Stimulated activated CD8-positive, alpha-beta memory T cell treated with anti-CD3 and anti-CD28 coated beads, Interleukin-7, amount 100 ng/mL, for 4 hours (primary cell): ENCODE data around the gene KCNK5.

ENCODE experiments used
- DNase-seq, 2 donors: peaks; one replicate each; pipeline ENCODE4 v3.0.0-alpha.2; 2020; ENCODE audit warnings: low read depth in 2 of 2

The KCNK5 gene, protein sequence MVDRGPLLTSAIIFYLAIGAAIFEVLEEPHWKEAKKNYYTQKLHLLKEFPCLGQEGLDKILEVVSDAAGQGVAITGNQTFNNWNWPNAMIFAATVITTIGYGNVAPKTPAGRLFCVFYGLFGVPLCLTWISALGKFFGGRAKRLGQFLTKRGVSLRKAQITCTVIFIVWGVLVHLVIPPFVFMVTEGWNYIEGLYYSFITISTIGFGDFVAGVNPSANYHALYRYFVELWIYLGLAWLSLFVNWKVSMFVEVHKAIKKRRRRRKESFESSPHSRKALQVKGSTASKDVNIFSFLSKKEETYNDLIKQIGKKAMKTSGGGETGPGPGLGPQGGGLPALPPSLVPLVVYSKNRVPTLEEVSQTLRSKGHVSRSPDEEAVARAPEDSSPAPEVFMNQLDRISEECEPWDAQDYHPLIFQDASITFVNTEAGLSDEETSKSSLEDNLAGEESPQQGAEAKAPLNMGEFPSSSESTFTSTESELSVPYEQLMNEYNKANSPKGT

DNA sequence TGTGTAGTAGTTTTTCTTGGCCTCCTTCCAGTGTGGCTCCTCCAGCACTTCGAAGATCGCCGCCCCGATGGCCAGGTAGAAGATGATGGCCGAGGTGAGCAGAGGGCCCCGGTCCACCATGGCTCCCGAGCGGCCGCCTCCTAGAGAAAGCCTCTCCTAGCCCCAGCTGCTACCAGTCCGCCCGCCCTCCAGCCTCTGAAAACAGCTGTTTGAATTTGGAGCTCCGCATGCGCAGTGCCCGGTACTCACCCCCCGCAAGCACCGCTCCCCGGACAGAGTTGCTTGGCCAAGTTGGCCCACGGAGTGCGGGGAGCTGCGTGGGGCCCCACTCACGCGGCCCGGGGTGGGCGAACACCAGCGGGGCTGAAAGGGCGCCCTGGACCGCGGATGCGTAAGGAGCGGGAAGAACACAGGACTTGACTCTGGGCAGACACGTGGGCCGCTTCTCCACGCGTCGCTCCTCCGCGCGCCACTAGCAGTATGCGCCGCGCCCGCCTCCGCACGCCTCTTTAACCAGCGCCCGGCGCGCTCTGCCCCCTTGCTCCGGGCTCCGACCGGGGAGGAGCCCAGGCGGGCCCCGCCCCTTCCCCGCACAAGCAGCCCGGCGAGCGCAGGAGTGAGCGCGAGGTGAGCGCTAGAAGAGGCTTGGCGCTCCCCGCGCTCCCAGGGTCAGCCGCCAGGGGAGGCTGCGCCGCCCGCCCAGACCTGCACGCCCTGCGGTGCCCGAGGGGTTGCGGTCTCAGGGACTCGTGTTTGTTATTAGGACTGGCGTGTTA is at the start of gene KCNK5:
KCNK5 (minus strand) TSS at position 484 of the 776 bp plus-strand sequence; CDS start at position 120, 364 bp downstream.
- DNase-seq, result peak; percentile 68 to 82

DNA sequence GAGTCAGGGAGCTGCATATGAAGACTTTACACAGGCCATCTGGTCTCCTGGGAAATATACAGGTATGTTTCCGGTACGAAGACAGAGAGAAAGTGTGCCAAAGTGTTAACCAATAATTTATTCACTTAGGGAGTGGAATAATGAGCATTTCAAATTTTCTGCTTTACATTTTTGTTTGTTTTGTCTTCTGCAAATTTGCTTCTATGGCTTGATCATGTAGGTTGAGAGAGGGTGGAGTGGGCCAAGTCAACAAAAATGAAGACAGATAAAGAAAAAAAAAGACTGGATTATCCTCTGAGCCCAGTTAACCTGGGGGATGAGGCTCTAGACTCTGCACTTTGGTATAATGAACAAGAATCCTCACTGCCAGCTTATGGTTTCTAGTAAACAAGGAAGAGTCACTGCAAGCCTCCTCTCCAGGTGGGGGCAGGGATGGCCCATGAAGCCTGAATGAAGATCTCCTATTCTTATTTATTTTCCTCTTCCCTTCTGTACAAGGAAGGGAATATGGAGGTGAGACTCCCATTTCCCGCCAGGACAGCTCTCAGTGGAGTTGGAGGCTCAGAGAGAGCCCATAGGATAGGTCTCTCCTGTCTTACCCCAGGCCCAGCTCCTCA is 47.2 kb upstream of the KCNK5 start:
- DNase-seq, result no peak

DNA sequence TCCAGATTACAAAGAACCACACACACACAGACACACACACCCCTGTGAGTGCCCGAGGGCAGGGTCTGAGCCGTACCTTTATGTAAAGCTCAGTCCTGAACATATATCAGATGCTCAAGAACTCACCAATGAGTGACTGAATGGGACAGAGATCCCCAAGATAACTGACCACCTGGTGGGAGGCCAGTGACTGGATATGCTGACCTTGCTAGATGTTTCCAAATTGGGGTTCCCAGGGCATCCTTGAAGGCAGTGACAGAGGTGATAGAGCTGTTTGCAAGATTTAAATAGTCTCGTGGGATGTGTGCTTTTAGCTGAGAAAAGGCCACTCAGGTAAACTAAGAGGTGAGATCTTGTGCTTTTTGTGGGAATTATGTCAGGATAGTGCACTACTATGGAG is 45.6 kb upstream of the KCNK5 start:
- DNase-seq, result no peak

DNA sequence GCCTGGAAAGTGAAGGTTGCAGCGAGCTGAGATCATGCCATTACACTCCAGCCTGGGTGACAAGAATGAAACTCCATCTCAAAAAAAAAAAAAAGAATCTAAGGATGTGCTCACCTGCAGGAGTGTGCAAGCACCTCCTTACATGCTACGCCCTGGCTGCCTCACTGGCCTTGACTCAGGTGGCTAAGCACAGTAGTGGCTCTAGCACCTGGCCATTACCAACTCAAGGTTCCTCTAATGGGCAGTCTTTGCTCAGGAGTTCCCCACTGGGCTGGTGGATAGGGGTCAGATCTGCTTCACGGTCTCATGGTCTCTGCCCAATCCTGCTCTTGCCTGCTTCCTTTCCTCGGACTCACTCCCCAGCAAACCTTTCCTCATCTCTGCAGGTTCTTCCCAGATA is 45.2 kb upstream of the KCNK5 start:
- no peak for DNase-seq

DNA sequence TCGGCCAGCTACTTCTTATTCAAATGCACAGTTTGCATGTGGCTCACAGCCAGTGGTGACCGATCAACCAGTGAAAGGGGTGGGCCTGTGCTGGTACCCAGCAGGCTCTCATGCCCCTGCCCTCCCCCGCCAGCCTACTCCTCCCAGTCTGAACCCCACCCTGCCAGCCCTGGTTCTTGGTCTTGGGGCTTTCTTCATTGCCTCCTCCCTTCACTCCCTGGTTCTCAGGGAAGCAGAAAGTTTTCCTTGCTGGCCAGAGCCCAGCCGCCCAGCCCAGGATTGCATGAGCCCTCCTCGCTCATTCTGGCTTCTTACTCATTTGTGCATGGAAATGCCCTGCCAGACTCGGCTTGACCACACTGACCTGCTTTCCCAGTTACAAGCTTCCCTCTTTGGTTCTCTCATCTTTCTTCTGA is 44.1 kb upstream of the KCNK5 start:
- DNase-seq, result no peak

DNA sequence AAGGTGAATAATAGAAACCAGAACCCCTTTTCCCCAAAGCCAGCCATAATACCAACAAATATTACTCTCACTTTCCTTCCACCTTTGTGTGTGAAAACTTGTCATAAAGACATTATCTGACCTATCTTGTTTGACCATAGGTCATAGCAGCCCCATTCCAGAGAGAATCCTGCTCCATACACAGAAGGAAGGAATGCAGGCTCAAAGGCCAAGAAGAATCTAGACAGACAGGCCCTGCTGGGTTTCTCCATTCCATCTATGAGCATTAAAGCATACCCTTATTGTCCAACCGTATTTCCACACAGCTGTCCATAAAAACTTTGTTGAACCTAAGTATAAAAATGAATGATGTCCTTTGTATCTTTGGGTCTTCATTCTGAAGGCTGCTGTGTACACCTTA is 40.7 kb upstream of the KCNK5 start:
- DNase-seq, result no peak

DNA sequence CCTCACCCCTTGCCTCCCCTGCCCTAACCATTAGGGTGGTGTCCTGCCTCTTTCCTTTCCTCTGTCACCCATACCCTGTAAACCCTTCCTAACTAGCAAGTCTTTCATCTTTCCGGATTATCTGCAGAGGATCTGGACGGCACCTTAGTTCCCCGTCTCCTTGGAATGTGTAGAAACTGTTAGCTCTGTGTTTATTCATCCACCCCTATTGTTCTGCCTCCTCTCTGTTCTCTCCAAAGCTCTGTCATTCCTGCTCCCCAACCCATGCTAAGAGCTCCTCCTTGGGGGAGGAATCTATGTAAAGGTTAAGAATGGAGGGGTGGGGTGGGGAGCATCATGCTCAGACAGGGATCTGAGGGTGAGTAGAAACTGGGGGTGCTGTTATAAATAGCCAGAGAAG is 39.4 kb upstream of the KCNK5 start:
- no peak for DNase-seq

DNA sequence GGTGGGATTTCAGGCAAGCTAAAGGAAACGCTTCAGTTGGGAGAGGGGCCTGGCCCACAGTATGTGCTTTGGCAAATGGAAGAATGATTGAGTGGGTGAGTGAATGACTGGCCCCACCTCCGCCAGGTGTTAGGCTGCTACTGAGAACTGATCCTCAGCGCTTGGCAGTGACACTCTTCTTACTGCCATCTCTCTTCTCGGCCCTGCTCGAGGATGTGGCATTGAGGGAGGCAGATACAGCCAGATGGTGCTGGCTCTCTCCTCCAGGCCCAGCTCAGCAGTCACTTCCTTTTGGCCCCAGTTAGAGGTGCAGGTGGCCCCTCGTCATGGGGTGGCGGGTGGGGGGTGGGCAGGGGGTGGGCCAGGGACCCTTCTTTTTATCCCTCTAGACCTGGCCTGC is 38.9 kb upstream of the KCNK5 start:
- no peak for DNase-seq

DNA sequence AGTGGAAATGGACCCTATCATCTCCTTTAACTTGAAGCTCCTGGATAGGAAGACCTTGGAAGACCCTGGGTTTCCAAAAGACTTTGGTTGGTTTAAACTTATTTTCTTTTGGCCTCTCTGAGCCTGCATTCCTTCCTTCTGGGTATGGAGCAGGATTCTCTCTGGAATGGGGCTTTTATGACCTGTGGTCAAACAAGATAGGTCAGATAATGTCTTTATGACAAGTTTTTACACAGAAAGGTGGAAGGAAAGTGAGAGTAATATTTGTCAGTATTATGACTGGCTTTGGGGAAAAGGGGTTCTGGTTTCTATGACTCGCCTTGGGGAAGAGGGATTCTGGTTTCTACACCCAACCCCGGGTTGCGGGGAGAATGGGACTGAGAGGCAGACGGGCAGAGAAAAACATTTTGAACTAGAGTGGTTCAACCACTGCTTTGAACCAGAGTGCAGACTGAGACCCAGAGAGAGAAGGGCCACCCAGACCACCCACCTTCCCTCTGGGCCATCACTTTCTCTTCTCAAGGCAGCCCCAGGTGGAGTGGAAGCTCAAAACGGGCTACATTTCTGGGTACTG is 37.6 kb upstream of the KCNK5 start:
- DNase-seq, result no peak

DNA sequence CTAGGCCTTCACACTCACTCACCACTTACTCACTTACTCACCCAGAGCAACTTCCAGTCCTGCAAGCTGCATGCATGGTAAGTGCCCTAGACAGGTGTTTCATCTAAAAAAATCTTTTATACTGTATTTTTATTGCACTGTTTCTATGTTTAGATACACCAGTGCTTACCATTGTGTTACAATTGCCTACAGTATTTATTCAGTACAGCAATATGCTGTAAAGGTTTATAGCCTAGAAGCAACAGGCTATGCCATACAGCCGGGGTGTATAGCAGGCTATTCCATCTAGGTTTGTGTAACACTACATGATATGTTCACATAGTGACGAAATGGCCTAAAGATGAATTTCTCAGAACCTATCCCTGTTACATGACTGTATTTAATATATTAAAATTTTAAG is 37.1 kb upstream of the KCNK5 start:
- no peak for DNase-seq

DNA sequence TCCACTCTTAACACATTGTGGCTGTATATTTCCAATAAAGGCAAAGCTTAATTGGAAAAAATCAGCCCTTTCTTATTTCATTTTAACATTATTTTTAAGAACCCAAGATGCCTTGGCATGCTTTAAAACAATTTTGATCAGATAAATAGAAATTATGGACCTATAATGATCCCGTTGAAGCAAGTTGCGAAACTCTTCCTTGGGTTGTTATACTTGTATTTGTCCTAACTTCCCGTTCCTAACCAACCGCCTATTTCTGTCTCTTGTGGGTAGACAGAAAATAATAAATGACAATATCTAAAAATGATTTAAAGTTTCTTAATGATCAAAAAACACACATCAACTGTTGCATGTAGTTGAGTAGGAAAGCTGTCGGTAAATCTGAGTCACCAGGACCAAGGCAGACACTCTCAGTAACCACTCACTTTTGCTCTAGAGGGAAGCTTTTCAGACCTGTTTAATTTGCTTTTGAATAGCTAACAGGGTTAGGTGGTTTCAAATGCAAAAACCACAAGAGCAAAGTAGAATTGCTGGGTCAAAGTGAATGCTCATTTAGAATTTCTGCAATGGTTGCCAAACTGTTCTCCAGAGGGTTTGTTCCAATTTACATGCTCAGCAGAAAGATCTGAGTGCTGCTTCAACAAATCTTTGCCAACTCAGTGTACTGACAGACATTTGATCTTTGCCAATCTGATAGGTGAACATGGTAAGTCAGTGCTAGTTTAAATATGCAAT is 34.2 kb upstream of the KCNK5 start:
- DNase-seq, result no peak

DNA sequence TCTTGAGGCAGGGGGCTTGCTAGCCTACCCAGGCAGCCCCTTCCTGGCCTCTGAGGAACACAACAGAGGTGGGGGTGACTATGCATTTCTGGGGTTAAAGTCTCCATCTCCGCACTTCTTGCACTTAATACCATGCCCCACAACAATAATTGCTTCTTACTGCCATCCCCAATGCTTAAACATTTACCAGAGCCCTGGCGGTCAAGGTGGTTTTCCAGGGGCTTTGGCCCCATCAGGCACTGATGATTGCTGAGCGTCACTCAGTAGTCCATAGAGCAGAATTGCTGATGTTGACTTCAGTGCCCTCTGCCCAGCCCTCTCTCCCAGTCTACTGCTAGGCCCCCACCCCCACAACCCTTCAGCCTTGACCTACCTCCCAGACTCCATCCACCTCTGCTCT is 32.5 kb upstream of the KCNK5 start:
- no peak for DNase-seq

DNA sequence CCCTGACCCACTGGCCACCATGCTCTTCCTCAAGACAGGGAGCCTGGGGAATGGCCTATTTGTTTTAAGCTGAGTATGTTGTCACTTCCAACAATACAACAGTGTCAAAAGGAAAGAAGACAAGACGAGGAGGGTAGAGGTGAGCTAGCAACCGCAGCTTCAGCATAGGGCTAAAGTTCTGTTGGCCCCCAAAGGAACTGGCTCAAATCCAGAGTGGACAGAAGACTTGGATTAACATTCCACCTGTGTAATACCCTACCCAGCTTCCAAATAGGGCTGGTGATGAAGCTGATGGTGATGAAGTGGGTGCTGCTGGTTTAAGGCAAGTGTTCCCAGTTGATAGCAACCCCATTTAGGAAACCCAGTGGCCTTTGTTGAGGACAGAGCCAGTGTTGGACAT is 31.7 kb upstream of the KCNK5 start:
- DNase-seq, result no peak

DNA sequence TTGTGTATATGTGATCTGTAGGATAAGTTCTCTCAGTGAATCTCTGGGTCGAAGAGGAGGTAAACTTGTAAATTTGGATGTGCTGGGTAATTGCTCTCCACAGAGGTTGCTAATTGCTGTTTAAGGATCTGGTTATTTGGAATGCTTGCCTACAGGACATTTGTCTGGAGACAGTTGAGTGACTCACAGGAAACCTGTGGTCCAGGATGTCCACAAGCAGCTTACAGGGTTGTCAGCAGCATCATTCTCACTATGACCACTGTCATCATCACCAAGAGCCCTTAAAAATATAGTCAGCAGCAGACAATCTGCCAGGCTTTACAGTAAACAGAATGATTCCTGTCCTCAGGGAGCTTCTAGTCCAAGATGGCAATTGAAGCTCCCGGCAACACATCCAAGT is 31.2 kb upstream of the KCNK5 start:
- DNase-seq, result no peak

DNA sequence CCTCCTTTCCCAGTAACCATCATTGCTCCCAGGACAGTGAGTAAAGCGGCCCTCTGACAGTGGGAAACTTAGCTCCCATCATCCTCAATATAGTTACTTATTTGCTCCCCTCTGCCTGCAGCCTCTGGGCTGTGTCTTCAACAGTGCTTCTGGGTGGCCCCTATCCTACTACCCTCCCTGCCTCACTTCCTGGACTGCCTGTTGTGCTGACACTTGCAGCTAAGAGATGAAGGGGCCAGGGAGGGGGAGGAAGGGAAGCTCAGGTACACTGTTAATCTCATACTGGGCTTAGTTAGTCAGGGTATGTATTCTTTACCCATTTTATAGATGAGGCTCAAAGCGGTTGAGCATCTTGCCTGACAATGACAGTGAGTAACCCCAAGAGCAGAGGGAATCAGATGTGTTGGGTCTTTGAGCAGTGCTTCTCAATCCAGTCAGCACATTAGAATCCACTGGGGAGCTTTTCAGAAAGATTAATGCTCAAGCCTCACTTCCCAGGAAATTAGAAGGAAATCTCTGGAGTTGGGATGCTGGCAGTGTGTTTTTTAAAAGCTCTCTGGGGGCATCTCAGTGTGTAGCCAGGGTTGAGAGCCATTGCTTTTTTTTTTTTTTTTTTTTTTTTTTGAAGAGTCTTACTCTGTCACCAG is 27.1 kb upstream of the KCNK5 start:
- DNase-seq, result no peak

DNA sequence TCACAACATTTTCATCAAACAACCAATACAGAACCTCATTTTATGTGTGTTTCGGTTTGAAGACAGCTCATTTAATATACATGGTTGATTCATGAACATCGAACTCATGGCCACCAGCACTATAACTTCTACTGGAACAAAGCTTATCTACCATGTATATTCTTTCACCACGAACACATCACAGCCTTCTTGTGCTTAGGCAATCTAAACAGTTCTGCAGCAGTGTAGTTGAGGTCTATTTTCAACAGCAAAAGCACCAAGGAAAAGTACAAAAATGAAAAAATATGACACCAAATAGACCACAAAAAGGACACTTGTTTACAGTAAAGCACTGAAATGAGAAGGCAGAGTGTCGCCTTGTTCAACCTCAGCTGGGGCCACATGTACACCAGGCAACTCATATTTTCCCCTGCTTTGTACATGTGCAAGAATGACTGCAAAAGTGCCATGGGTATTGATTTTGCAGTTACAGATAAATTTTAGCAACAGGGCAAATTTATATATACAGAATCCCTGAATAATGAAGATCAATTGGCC is 25.8 kb upstream of the KCNK5 start:
- no peak for DNase-seq

DNA sequence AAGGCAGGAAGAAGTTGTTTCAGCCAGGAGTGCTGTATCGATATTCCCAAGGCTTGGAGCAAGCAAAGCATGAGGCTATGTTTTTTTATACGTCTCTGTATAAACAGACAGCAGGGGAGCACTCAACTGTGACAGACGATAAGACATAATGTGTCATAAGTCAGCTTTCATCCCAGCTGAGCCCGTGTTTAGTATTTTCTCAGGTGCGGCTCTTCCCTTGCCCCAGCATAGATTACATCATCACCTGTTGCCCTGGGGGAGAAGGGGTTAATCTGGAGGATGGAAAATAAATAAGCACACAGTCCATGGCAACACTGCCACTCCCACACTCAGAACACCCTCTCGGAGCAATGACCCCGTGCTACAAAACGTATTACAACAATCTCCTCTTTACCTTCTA is 22.1 kb upstream of the KCNK5 start:
- no peak for DNase-seq

DNA sequence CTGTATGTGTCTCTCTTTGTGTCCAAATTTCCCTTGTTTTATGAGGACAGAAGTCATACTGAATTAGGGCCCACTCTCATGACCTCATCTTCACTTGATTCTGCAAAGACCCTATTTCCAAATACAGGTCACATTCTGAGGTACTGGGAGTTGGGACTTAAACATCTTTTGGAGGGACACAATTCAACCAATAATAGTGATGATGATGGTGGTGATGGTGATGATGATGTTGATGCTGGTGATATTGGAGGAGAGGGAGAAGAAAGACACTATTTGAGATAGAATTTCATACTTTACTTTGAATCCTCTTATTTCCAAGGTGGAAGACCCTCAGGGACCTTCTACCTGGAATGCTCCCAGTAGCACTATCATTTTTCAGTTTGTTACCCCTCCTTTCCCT is 21.2 kb upstream of the KCNK5 start:
- no peak for DNase-seq

DNA sequence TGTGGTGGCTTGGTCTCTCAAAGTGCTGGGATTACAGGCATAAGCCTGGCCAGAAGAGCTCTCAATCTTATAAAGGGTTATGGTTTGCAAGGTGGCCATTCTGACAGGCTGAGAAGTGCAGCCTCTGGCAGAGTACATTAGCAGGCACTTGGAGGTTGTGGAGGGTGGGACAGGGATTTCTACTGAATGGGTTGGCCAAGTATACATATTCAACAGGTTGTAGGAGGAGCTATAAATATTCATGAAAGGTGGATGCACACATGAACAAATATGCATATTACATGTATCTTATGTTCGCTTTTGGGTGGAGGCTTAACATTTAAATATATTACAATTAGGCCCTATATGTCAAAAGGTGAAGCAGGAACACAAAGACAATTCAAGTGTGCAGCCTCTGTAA is 20.0 kb upstream of the KCNK5 start:
- DNase-seq, result no peak

DNA sequence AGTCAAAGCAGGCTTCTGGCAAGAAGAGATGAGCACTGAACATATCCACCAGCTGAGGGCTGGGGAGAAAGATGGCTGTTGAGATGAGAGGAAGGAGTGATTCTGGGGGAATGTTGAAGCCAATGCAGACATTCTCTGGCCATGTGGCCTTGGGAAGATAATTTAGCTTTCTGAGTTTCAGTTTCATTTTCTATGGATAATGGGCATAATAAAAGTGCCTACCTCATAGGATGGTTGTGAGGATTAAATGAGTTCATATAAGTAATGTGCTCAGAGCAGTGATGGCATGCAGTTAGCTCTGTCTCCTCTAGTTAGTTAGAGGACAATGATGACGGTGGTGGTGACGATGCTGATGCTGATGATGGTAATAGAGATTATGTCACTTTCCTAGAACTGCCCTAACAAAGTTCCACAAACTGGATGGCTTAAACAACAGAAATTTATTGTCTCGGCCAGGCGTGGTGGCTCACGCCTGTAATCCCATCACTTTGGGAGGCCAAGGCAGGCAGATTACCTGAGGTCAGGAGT is 18.5 kb upstream of the KCNK5 start:
- DNase-seq, result no peak

DNA sequence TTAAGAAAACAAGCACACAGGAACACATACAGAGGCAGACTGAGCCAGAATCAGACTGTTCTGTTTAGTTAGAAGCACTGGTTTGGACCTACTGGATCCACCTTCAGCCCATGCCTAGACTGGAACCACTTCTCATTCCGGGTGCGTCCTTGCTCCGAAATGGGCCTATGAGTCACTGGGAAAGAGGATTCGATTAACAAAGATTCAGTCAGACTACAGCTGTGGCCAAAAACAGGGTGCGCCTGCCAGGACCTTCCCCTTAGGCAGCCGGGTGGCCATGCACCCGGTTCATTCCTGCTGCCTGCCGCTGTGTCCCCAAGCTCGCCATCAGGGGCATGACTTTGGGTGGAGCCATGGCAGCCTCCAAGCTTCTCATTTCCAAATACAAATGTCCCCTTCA is 14.5 kb upstream of the KCNK5 start:
- DNase-seq, result no peak
